Testis (tissue), 3 donors: ENCODE measurements around the gene SMIM35. TPM values are rescaled to one million over a fixed set of nuclear protein-coding genes. Genes with fewer than 3 reads are reported as not detected.
A peak's percentile ranks its signal among the peaks of the same experiment; 100 is the strongest.

Experiments used
- DNase-seq: peaks from one replicate; pipeline ENCODE4 v3.0.0-alpha.2; 2019
- H3K27ac ChIP-seq, 2 donors: fragments of 200-600 bp; sonication (generic); one replicate each; pipeline ENCODE4 v1.5.1; 2019
- H3K27me3 ChIP-seq: fragments of 200-600 bp; sonication (generic); one replicate; pipeline ENCODE4 v1.5.1; 2019
- H3K36me3 ChIP-seq: fragments of 200-600 bp; sonication (generic); one replicate; pipeline ENCODE4 v1.5.1; 2017; ENCODE audit warnings: low read depth; ENCODE audit errors: missing control alignments
- H3K4me1 ChIP-seq: fragments of 200-600 bp; sonication (generic); one replicate; pipeline ENCODE4 v1.5.1; 2019
- H3K4me3 ChIP-seq, 2 donors: fragments of 200-600 bp; sonication (generic); one replicate each; pipeline ENCODE4 v1.5.1; 2017 to 2019
- H3K9me3 ChIP-seq: fragments of 200-600 bp; sonication (generic); one replicate; pipeline ENCODE4 v1.5.1; 2017
- CTCF ChIP-seq, 3 experiments: fragments of 450-650 bp in 2 of 3; fragments of 200-600 bp in 1 of 3; sonication (generic) in 1 of 3; IDR thresholded peaks; one replicate each; pipeline ENCODE4 v1.5.1; 2016 to 2019; ENCODE audit warnings: antibody characterized with exemption in 3 of 3, mild to moderate bottlenecking in 2 of 3, moderate library complexity in 1 of 3
- POLR2A ChIP-seq: fragments of 450-650 bp; IDR thresholded peaks from one replicate; pipeline ENCODE4 v1.6.1; 2017; ENCODE audit warnings: antibody characterized with exemption, mild to moderate bottlenecking, moderate library complexity
- WGBS, 2 donors: methylation state at CpG; one replicate each; pipeline ENCODE4 v1.1.5; 2018; 5-methylcytosine and 5-hydroxymethylcytosine counted together
- intact Hi-C: fragments of 100-400 bp; cut with DNase I; formaldehyde crosslinking; loops from one replicate; pipeline ENCODE4 v1.15.1; 2023; ENCODE audit warnings: low total_unique reads
- polyA plus RNA-seq: library from polyadenylated mRNA; stranded (reverse); fragments of 350-450 nt; fragmentation: Illumina TruSeq; extraction: RNeasy Lipid Tissue Mini Kit (QIAGEN cat#74804); gene quantifications from one replicate; pipeline ENCODE4 v1.2.3, GENCODE V29; 2014; ENCODE audit warnings: low read depth, low replicate concordance; ENCODE audit not compliant: insufficient read depth
- total RNA-seq, 2 donors: library from RNA; depleted of rRNA; stranded (reverse); fragments of >200 nt; gene quantifications; one replicate each; pipeline ENCODE4 v1.2.3, GENCODE V29; 2016

Gene SMIM35
- total and polyA plus RNA-seq, 3 donors from 2014 or later = 0.17 to 0.19 TPM; not detected in 1

GRCh38 chr11:118084656-118085055, 2.1 kb downstream of the SMIM35 start:
- no peak for DNase-seq
- H3K27me3 ChIP-seq = no peaks in the 10 kb centered on the region
- H3K27ac ChIP-seq = no peak overlapping the region
- H3K4me3 ChIP-seq = no peak overlapping the region
- TF ChIP-seq CTCF (IDR thresholded peaks at IDR 0.05) (no peak), POLR2A (no peak)
- no peaks in the 10 kb centered on the region for H3K9me3 ChIP-seq
- H3K36me3 ChIP-seq = no peaks in the 10 kb centered on the region
- intact Hi-C loops = no loop called here
- peaks cover 8% of the 10 kb centered on the region for H3K4me1 ChIP-seq

DNA sequence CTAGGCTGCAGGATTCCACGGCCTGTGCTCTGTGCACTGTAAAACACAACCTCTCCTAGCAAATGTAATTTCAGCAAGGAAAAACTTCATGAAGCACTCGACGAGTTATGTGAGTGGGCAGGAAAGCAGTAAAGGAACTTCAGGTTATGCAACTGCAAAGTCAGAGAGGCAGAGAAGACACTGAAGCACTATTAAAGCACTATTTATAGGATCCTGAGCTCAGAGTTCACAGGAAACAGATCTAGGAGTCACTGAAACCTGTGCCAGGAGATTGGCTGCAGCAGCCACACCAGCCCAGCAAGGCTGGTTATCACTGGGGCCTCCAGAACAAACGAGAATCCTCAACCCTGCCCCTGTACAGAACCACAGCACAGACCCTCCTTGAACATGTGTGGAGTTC, 2.5 kb downstream of the SMIM35 start:
- Histone ChIP-seq H3K27me3 (no peaks in the 10 kb centered on the region), H3K27ac (no peak overlapping the region), H3K4me3 (no peak overlapping the region), H3K4me1 (peaks cover 8% of the 10 kb centered on the region), H3K36me3 (no peaks in the 10 kb centered on the region), H3K9me3 (no peaks in the 10 kb centered on the region)
- intact Hi-C loops = no loop called here
- no peak for DNase-seq
- no peak for TF ChIP-seq CTCF (IDR thresholded peaks at IDR 0.05)
- TF ChIP-seq POLR2A = no peak
- 29 to 42% methylated on average over 4 of the region's 4 CpGs for WGBS, 2 donors

DNA sequence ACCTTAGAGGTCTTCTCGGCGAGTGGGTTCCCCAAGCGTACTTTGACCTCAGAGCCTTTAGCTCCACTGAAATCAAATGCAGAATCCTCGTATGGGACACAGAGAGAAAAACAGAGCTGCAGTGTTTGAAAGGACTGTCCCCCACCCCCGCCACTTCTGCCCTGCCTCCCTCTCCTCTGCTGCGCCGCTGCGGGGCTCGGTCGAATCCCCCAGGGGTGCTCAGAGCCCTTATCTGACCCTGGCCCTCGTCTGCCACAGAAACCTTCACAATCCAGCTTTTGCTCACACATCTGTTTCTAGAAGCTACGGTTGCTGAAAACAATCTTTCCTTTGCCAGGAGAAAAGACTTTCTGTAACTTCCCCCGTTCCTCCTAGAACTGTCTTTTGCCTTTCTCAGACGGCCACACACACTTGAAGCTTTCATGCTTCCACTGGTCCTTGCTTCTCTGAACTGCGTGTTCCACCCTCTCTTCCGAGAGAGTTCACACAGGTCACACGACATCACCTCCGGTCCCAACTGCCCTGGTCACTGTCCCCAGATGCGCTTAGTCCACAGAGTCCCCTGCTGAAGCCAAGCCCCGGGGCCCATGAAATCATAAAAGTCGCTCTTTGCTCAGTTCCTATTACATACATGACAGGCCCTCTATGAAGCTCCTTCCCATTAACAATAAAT, 3.7 kb downstream of the SMIM35 start:
- no peak for DNase-seq
- TF ChIP-seq CTCF (IDR thresholded peaks at IDR 0.05) (no peak), POLR2A (no peak)
- Histone ChIP-seq H3K27ac (peak overlapping the region in 1 of 2 donors; percentile 41), H3K4me3 (no peak overlapping the region), H3K36me3 (no peaks in the 10 kb centered on the region), H3K27me3 (no peaks in the 10 kb centered on the region), H3K9me3 (no peaks in the 10 kb centered on the region), H3K4me1 (peaks cover 8% of the 10 kb centered on the region)
- intact Hi-C loops = no loop called here
- 35 to 55% methylated on average over 19 to 21 of the region's 21 CpGs for WGBS, 2 donors

GRCh38 chr11:118081241-118081958, 5.4 kb downstream of the SMIM35 start:
- Histone ChIP-seq H3K9me3 (no peaks in the 10 kb centered on the region), H3K4me1 (peaks cover 8% of the 10 kb centered on the region), H3K27me3 (no peaks in the 10 kb centered on the region), H3K27ac (no peak overlapping the region), H3K36me3 (no peaks in the 10 kb centered on the region), H3K4me3 (no peak overlapping the region)
- intact Hi-C loops = no loop called here
- DNase-seq = no peak
- 86 to 89% methylated on average over 16 to 18 of the region's 18 CpGs for WGBS, 2 donors
- TF ChIP-seq CTCF (IDR thresholded peaks at IDR 0.05) (no peak), POLR2A (no peak)
